Gastroesophageal sphincter (tissue), 3 donors: ENCODE results near the gene ADAM22.

ENCODE experiments used
- POLR2AphosphoS5 ChIP-seq: sonication (generic); formaldehyde crosslinking; IDR thresholded peaks from one replicate; pipeline ENCODE4 v1.6.1; 2017; ENCODE audit warnings: antibody characterized with exemption
- TF ChIP-seq, protein P1 (sequence below), 4 experiments: fragments of 200-600 bp in 2 of 4; fragments of 450-650 bp in 2 of 4; sonication (generic) in 1 of 4; IDR thresholded peaks; one replicate each; pipeline ENCODE4 v1.5.1; 2017 to 2019; ENCODE audit warnings: antibody characterized with exemption in 4 of 4, mild to moderate bottlenecking in 2 of 4, moderate library complexity in 2 of 4

DNA sequence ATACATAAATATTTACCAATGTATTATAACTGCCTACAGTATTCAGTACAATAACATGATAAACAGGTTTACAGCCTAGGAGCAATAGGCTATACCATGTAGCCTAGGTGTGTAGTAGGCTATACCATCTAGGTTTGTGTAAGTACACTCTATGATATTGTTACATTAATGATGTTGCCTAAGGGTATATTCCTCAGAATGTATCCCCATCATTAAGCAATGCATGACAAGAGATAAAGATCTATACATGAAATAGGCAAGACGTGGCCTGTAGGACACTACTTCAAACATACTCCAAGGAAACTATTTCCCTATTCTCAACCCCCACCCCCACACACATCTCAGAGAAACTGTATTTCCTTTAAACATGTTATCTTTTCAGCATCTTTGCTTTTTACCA is 15.3 kb upstream of the ADAM22 start:
- TF ChIP-seq, protein P1, sequence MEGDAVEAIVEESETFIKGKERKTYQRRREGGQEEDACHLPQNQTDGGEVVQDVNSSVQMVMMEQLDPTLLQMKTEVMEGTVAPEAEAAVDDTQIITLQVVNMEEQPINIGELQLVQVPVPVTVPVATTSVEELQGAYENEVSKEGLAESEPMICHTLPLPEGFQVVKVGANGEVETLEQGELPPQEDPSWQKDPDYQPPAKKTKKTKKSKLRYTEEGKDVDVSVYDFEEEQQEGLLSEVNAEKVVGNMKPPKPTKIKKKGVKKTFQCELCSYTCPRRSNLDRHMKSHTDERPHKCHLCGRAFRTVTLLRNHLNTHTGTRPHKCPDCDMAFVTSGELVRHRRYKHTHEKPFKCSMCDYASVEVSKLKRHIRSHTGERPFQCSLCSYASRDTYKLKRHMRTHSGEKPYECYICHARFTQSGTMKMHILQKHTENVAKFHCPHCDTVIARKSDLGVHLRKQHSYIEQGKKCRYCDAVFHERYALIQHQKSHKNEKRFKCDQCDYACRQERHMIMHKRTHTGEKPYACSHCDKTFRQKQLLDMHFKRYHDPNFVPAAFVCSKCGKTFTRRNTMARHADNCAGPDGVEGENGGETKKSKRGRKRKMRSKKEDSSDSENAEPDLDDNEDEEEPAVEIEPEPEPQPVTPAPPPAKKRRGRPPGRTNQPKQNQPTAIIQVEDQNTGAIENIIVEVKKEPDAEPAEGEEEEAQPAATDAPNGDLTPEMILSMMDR (IDR thresholded peaks at IDR 0.05) = no peak
- no peak for TF ChIP-seq POLR2AphosphoS5
